HG03159 (cell line): ENCODE data around the gene SLC4A5.

ENCODE experiments used
- ATAC-seq: cut with Tn5 transposase; IDR thresholded peaks from one replicate; pipeline ENCODE4 v1.9.1; 2021; ENCODE audit warnings: mild to moderate bottlenecking, moderate library complexity; ENCODE audit not compliant: unreplicated experiment

Gene SLC4A5

GRCh38 chr2:74343316-74343715 lies at the start of gene SLC4A5:
Gene SLC4A5, minus strand, starts transcription at chr2:74343416. Its CDS starts 28,393 bp downstream, at chr2:74315023.
- no peak for ATAC-seq

- ATAC-seq: no peak
Observed at GRCh38 chr2:74392449-74392743, 49.2 kb upstream of the SLC4A5 start.

GRCh38 chr2:74391580-74392448 lies 48.6 kb upstream of the SLC4A5 start:
- ATAC-seq: peak; percentile 64

GRCh38 chr2:74391209-74391579 lies 48.0 kb upstream of the SLC4A5 start:
- peak; percentile 31 for ATAC-seq

- ATAC-seq: no peak
Observed at GRCh38 chr2:74390606-74391005, 47.4 kb upstream of the SLC4A5 start.

GRCh38 chr2:74387346-74387745 lies 44.1 kb upstream of the SLC4A5 start:
- no peak for ATAC-seq

GRCh38 chr2:74385396-74385795 lies 42.2 kb upstream of the SLC4A5 start:
- no peak for ATAC-seq

GRCh38 chr2:74384051-74384450 lies 40.8 kb upstream of the SLC4A5 start:
- no peak for ATAC-seq

GRCh38 chr2:74383254-74383653 lies 40.0 kb upstream of the SLC4A5 start:
- ATAC-seq: no peak

GRCh38 chr2:74381751-74382150 lies 38.5 kb upstream of the SLC4A5 start:
- ATAC-seq: no peak

GRCh38 chr2:74379851-74380789 lies 36.9 kb upstream of the SLC4A5 start, which contains the start of gene DCTN1:
Gene DCTN1, minus strand, starts transcription at chr2:74380311. Its CDS starts 274 bp downstream, at chr2:74380037.
- ATAC-seq: no peak

GRCh38 chr2:74378007-74378406 lies 34.8 kb upstream of the SLC4A5 start:
- ATAC-seq: no peak

GRCh38 chr2:74375838-74376237 lies 32.6 kb upstream of the SLC4A5 start:
- ATAC-seq: no peak

GRCh38 chr2:74374509-74375205 lies 31.4 kb upstream of the SLC4A5 start:
- ATAC-seq: no peak

- no peak for ATAC-seq
Observed at GRCh38 chr2:74373985-74374384, 30.8 kb upstream of the SLC4A5 start.

- ATAC-seq: no peak
Observed at GRCh38 chr2:74373221-74373676, 30.0 kb upstream of the SLC4A5 start.

- ATAC-seq: no peak
Observed at GRCh38 chr2:74372674-74373073, 29.5 kb upstream of the SLC4A5 start.

- ATAC-seq: no peak
Observed at GRCh38 chr2:74371421-74371820, 28.2 kb upstream of the SLC4A5 start.

GRCh38 chr2:74369976-74370375 lies 26.8 kb upstream of the SLC4A5 start:
- no peak for ATAC-seq

- ATAC-seq: no peak
Observed at GRCh38 chr2:74368499-74368898, 25.3 kb upstream of the SLC4A5 start.

- no peak for ATAC-seq
Observed at GRCh38 chr2:74367789-74368188, 24.6 kb upstream of the SLC4A5 start.
